HL-60/S4 (cell line): ENCODE measurements around the gene TMEM217.
"Not testable (repeated sequence)": the region's sequence is repeated elsewhere in the genome, so short reads cannot be mapped to it uniquely, and the experiment has no call there.

Experiments used
- in situ Hi-C: fragments of 300-500 bp; cut with MboI; formaldehyde crosslinking; loops from 2 replicates; pipeline ENCODE4 v1.14.3; 2022; ENCODE audit warnings: low sequenced_read_pairs

The TMEM217 gene

GRCh38 chr6:37187321-37188022 is 70.5 kb downstream of the TMEM217 start:
- in situ Hi-C loops, result no loop called here

GRCh38 chr6:37185949-37186720 is 71.8 kb downstream of the TMEM217 start:
- in situ Hi-C loops, result not testable (repeated sequence)

GRCh38 chr6:37182736-37183590 is 75.0 kb downstream of the TMEM217 start:
- in situ Hi-C loops, result no loop called here

- in situ Hi-C loops, result not testable (repeated sequence)
These were observed 77.3 kb downstream of the TMEM217 start for GRCh38 chr6:37180610-37181009.

GRCh38 chr6:37180075-37180474 is 77.9 kb downstream of the TMEM217 start:
- in situ Hi-C loops, result no loop called here

- in situ Hi-C loops, result loop anchor here (5.0 to 10.0 kb wide), 2 partner anchors 34 to 153 kb away; no protein-coding TSS in a partner anchor
These were observed 79.9 kb downstream of the TMEM217 start for GRCh38 chr6:37177935-37178517.

GRCh38 chr6:37177077-37177934 is 80.6 kb downstream of the TMEM217 start:
- in situ Hi-C loops, result loop anchor here (5.0 to 10.0 kb wide), 2 partner anchors 35 to 153 kb away; no protein-coding TSS in a partner anchor

- in situ Hi-C loops, result loop anchor here (5.0 to 10.0 kb wide), 2 partner anchors 36 to 152 kb away; no protein-coding TSS in a partner anchor
These were observed 81.5 kb downstream of the TMEM217 start for GRCh38 chr6:37176268-37177076.

- in situ Hi-C loops, result loop anchor here (5.0 to 10.0 kb wide), 2 partner anchors 37 to 151 kb away; no protein-coding TSS in a partner anchor
These were observed 82.3 kb downstream of the TMEM217 start for GRCh38 chr6:37175332-37176267.

- in situ Hi-C loops, result loop anchor here (5.0 to 10.0 kb wide), 3 partner anchors 38 to 150 kb away; no protein-coding TSS in a partner anchor
These were observed 83.2 kb downstream of the TMEM217 start for GRCh38 chr6:37174515-37175331.

GRCh38 chr6:37174196-37174514 is 83.8 kb downstream of the TMEM217 start:
- in situ Hi-C loops, result loop anchor here (5.0 to 10.0 kb wide), 2 partner anchors 122 to 149 kb away; no protein-coding TSS in a partner anchor

- in situ Hi-C loops, result loop anchor here (5.0 to 10.0 kb wide), 2 partner anchors 121 to 149 kb away; no protein-coding TSS in a partner anchor
These were observed 84.3 kb downstream of the TMEM217 start for GRCh38 chr6:37173493-37174195.

GRCh38 chr6:37172912-37173492 is 84.9 kb downstream of the TMEM217 start:
- in situ Hi-C loops, result loop anchor here (5.0 to 10.0 kb wide), 2 partner anchors 121 to 148 kb away; no protein-coding TSS in a partner anchor

GRCh38 chr6:37171970-37172812 is 85.8 kb downstream of the TMEM217 start:
- in situ Hi-C loops, result loop anchor here (5.0 to 10.0 kb wide), 2 partner anchors 120 to 147 kb away; no protein-coding TSS in a partner anchor
